Heart left ventricle (tissue), 16 donors: Measurements from ENCODE around the gene UBE2H. TPM values are rescaled to one million over a fixed set of nuclear protein-coding genes. Genes with fewer than 3 reads are reported as not detected.
A peak's percentile ranks its signal among the peaks of the same experiment; 100 is the strongest.

Experiments used
- ATAC-seq, 4 donors: fragments of 200-7000 bp; cut with Tn5 transposase; one replicate each; pipeline ENCODE4 v1.9.1; 2020 to 2022; ENCODE audit warnings: moderate library complexity in 4 of 4, mild to moderate bottlenecking in 3 of 4, moderate number of reproducible peaks in 1 of 4
- DNase-seq, 5 donors: peaks; one replicate each; pipeline ENCODE4 v3.0.0-alpha.2; 2020
- H3K27ac ChIP-seq, 12 donors: fragments of 200-600 bp; sonication (generic) in 4 of 12; one replicate each; pipeline versions ENCODE4 v1.5.0 to v1.8.0; 2016 to 2022; ENCODE audit warnings: mild to moderate bottlenecking in 2 of 12
- H3K27me3 ChIP-seq, 9 donors: fragments of 200-600 bp; sonication (generic) in 2 of 9; one replicate each; pipeline versions ENCODE4 v1.5.1 to v1.8.0; 2016 to 2022; ENCODE audit warnings: mild to moderate bottlenecking in 3 of 9
- H3K36me3 ChIP-seq, 9 donors: fragments of 200-600 bp; sonication (generic) in 2 of 9; one replicate each; pipeline versions ENCODE4 v1.5.0 to v1.8.0; 2018 to 2022; ENCODE audit warnings: mild to moderate bottlenecking in 2 of 9
- H3K4me1 ChIP-seq, 12 donors: fragments of 200-600 bp; sonication (generic) in 4 of 12; one replicate each; pipeline versions ENCODE4 v1.5.0 to v1.8.0; 2016 to 2022; ENCODE audit warnings: mild to moderate bottlenecking in 3 of 12
- H3K4me3 ChIP-seq, 12 donors: fragments of 200-600 bp; sonication (generic) in 4 of 12; one replicate each; pipeline versions ENCODE4 v1.5.0 to v1.8.0; 2017 to 2022; ENCODE audit warnings: mild to moderate bottlenecking in 9 of 12, moderate library complexity in 4 of 12
- H3K9me3 ChIP-seq, 12 donors: fragments of 200-600 bp; sonication (generic) in 4 of 12; one replicate each; pipeline versions ENCODE4 v1.5.0 to v1.8.0; 2016 to 2022; ENCODE audit warnings: mild to moderate bottlenecking in 1 of 12
- CTCF ChIP-seq, 12 donors: fragments of 200-600 bp; sonication (generic) in 4 of 12; IDR thresholded peaks; one replicate each; pipeline versions ENCODE4 v1.5.0 to v1.8.0; 2018 to 2022; ENCODE audit warnings: antibody characterized with exemption in 12 of 12, mild to moderate bottlenecking in 5 of 12
- POLR2A ChIP-seq, 2 donors: fragments of 450-650 bp; IDR thresholded peaks; one replicate each; pipeline ENCODE4 v1.6.1; 2017; ENCODE audit warnings: antibody characterized with exemption in 2 of 2, mild to moderate bottlenecking in 2 of 2, moderate library complexity in 2 of 2
- WGBS, 4 donors: extraction: QIAGEN DNeasy Blood & Tissue Kit in 2 of 4; methylation state at CpG; one replicate each; pipeline versions ENCODE4 v1.1.5 to v1.1.7; 2013 to 2018; 5-methylcytosine and 5-hydroxymethylcytosine counted together
- intact Hi-C, 10 donors: fragments of 100-400 bp; cut with DNase I; formaldehyde crosslinking; loops; one replicate each; pipeline versions ENCODE4 v1.11.1 to v1.14.2; 2022
- polyA plus RNA-seq, 2 donors: library from polyadenylated mRNA; stranded (reverse); fragments of 200-250 nt; gene quantifications; one replicate each; pipeline ENCODE4 v1.2.3, GENCODE V29; 2013
- total RNA-seq, 9 donors: library from RNA; depleted of rRNA in 2 of 9; stranded (reverse); fragments of >200 nt in 2 of 9; fragmentation: NEBNext Ultra II Directional in 3 of 9; extraction: Animal tissue kit (Norgen Biotek cat#: 25700) in 3 of 9; gene quantifications; one replicate each; pipeline versions ENCODE4 v1.1.0 to v1.2.4, GENCODE V29; 2016 to 2023
- donor health status: ischemic (EF 13 %, LVEDD 7.1; RV severe dilation, severe dysfunction).
- donor health status: healthy with polysubstance abuse.
- donor health status: DM: no; HTN: yes; CAD: no.
- donor health status: DM: no; HTN: no; CAD: no.
- donor health status: ischemic (EF 25% LVEDD 6.9; RV normal size, moderate dysfunction).
- donor health status: ischemic (EF 25% LVEDD 5.7; RV mildly dilated, moderate dysfunction).
- donor health status: healthy.
- donor health status: DM: yes; HTN: yes; CAD: no.
- donor health status: ischemic (EF 35%, LVEDD 5.7; RV mildly dilated, moderate dysfunction).
- donor health status: nonischemic (EF 11% LVEDD 7.7; RV severe dilation, severe dysfunction).
- donor health status: DM: yes; HTN: yes; CAD: no.
- donor health status: PGD.
- donor health status: ischemic (EF 29% LVEDD 5.4; RV normal size, mild dysfunction).
- donor health status: nonischemic (EF 23%, LVEDD 6.1; RV moderate dilation, normal function).

Gene UBE2H
- total and polyA plus RNA-seq, 11 donors: 46.5 to 219 (median 112) TPM

GRCh38 chr7:129907122-129907736 is 45.5 kb downstream of the UBE2H start:
- H3K9me3 ChIP-seq: no peaks in the 10 kb centered on the region
- no peak overlapping the region for H3K4me3 ChIP-seq
- peaks cover 0 to 26% (median 6%) of the 10 kb centered on the region in 9 donors for H3K36me3 ChIP-seq
- no peak for DNase-seq
- H3K27ac ChIP-seq: peak overlapping the region; percentile 18 to 85 (median 54)
- intact Hi-C loops: loop anchor here in 1 of 10 donors (5.0 kb wide), 1 partner anchor 40 kb away; no protein-coding TSS in a partner anchor
- 36 to 41% (median 37%) methylated on average over 11 of the region's 11 CpGs for WGBS, 4 donors
- peaks cover 0 to 71% (median 50%) of the 10 kb centered on the region in 12 donors for H3K4me1 ChIP-seq
- no peaks in the 10 kb centered on the region for H3K27me3 ChIP-seq
- peak in 1 of 4 donors; percentile 49 for ATAC-seq
- TF ChIP-seq POLR2A (IDR thresholded peaks at IDR 0.05) (no peak), CTCF (IDR thresholded peaks at IDR 0.05) (no peak)

- H3K4me1 ChIP-seq: peaks cover 0 to 75% (median 50%) of the 10 kb centered on the region in 12 donors
- ATAC-seq (peak; percentile 56 to 84 (median 72)), DNase-seq (no peak)
- H3K36me3 ChIP-seq: peaks cover 0 to 26% (median 9%) of the 10 kb centered on the region in 9 donors
- H3K27ac ChIP-seq: peak overlapping the region in 11 of 12 donors; percentile 31 to 85 (median 54)
- H3K4me3 ChIP-seq: no peak overlapping the region
- TF ChIP-seq POLR2A (IDR thresholded peaks at IDR 0.05) (no peak), CTCF (IDR thresholded peaks at IDR 0.05) (no peak)
- WGBS, 4 donors: 51 to 63% (median 58%) methylated on average over 5 of the region's 5 CpGs
- intact Hi-C loops: loop anchor here in 1 of 10 donors (5.0 kb wide), 1 partner anchor 41 kb away; no protein-coding TSS in a partner anchor
- no peaks in the 10 kb centered on the region for H3K27me3 ChIP-seq
- no peaks in the 10 kb centered on the region for H3K9me3 ChIP-seq
Measured at GRCh38 chr7:129906700-129907099, 46.1 kb downstream of the UBE2H start.

- 55 to 68% (median 62%) methylated on average over 5 of the region's 5 CpGs for WGBS, 4 donors
- H3K27me3 ChIP-seq: no peaks in the 10 kb centered on the region
- no peak overlapping the region for H3K4me3 ChIP-seq
- TF ChIP-seq POLR2A (IDR thresholded peaks at IDR 0.05) (no peak), CTCF (IDR thresholded peaks at IDR 0.05) (no peak)
- DNase-seq (no peak), ATAC-seq (no peak)
- H3K9me3 ChIP-seq: no peaks in the 10 kb centered on the region
- H3K36me3 ChIP-seq: peaks cover 0 to 36% (median 15%) of the 10 kb centered on the region in 9 donors
- intact Hi-C loops: no loop called here
- H3K4me1 ChIP-seq: peaks cover 0 to 76% (median 55%) of the 10 kb centered on the region in 12 donors
- peak overlapping the region in 1 of 12 donors; percentile 7 for H3K27ac ChIP-seq
Measured at GRCh38 chr7:129903935-129904334, 48.8 kb downstream of the UBE2H start.

- intact Hi-C loops: no loop called here
- Histone ChIP-seq H3K27ac (no peak overlapping the region), H3K4me3 (no peak overlapping the region), H3K27me3 (no peaks in the 10 kb centered on the region), H3K4me1 (peaks cover 0 to 76% (median 54%) of the 10 kb centered on the region in 12 donors), H3K9me3 (no peaks in the 10 kb centered on the region), H3K36me3 (peaks cover 0 to 36% (median 15%) of the 10 kb centered on the region in 9 donors)
- DNase-seq (no peak), ATAC-seq (no peak)
- TF ChIP-seq CTCF (IDR thresholded peaks at IDR 0.05): no peak
- TF ChIP-seq POLR2A (IDR thresholded peaks at IDR 0.05): no peak
- WGBS, 4 donors: 75 to 90% (median 77%) methylated on average over 8 of the region's 8 CpGs
Measured at GRCh38 chr7:129902788-129903422, 49.9 kb downstream of the UBE2H start.
